Measurements from ENCODE around the gene LRRIQ4.

LRRIQ4 gene

GRCh38 chr3:169825316-169825715 is 12.6 kb downstream of the LRRIQ4 start:
- H3K79me2 ChIP-seq (ENCODE audit: insufficient read depth, low read depth), result no peaks in the 10 kb centered on the region
- no peak overlapping the region for H3K27ac ChIP-seq
- H3K4me1 ChIP-seq (ENCODE audit: low read depth, poor library complexity, severe bottlenecking), result peaks cover 17% of the 10 kb centered on the region
- H3K27me3 ChIP-seq (ENCODE audit: insufficient read depth, low read depth), result no peaks in the 10 kb centered on the region
- H4K20me1 ChIP-seq (ENCODE audit: insufficient read depth), result no peaks in the 10 kb centered on the region
- TF ChIP-seq CTCF (conservative IDR thresholded peaks at IDR 0.05; ENCODE audit: low read depth, low read length), result no peak
- H3K9ac ChIP-seq, result no peak overlapping the region
- no peak overlapping the region for H3K4me2 ChIP-seq
- no peak overlapping the region for H2AFZ ChIP-seq (ENCODE audit: low read depth)
- H3K36me3 ChIP-seq (ENCODE audit: insufficient read depth), result no peaks in the 10 kb centered on the region
- no peak overlapping the region for H3K4me3 ChIP-seq (IDR thresholded peaks at IDR 0.05; ENCODE audit: insufficient read depth, low read depth, low read length)

- Histone ChIP-seq H3K79me2 (ENCODE audit: insufficient read depth, low read depth) (no peaks in the 10 kb centered on the region), H2AFZ (ENCODE audit: low read depth) (no peak overlapping the region), H3K4me1 (ENCODE audit: low read depth, poor library complexity, severe bottlenecking) (peaks cover 17% of the 10 kb centered on the region), H3K9ac (no peak overlapping the region), H4K20me1 (ENCODE audit: insufficient read depth) (no peaks in the 10 kb centered on the region), H3K27me3 (ENCODE audit: insufficient read depth, low read depth) (no peaks in the 10 kb centered on the region), H3K4me2 (no peak overlapping the region), H3K27ac (no peak overlapping the region), H3K36me3 (ENCODE audit: insufficient read depth) (no peaks in the 10 kb centered on the region), H3K4me3 (IDR thresholded peaks at IDR 0.05; ENCODE audit: insufficient read depth, low read depth, low read length) (no peak overlapping the region)
- TF ChIP-seq CTCF (conservative IDR thresholded peaks at IDR 0.05; ENCODE audit: low read depth, low read length), result no peak
Measured at GRCh38 chr3:169827712-169828111, 15.0 kb downstream of the LRRIQ4 start.

GRCh38 chr3:169835533-169835932 is 22.9 kb downstream of the LRRIQ4 start:
- Histone ChIP-seq H3K27ac (no peak overlapping the region), H4K20me1 (ENCODE audit: insufficient read depth) (no peaks in the 10 kb centered on the region), H3K27me3 (ENCODE audit: insufficient read depth, low read depth) (no peaks in the 10 kb centered on the region), H2AFZ (ENCODE audit: low read depth) (no peak overlapping the region), H3K79me2 (ENCODE audit: insufficient read depth, low read depth) (no peaks in the 10 kb centered on the region), H3K4me2 (no peak overlapping the region), H3K4me3 (IDR thresholded peaks at IDR 0.05; ENCODE audit: insufficient read depth, low read depth, low read length) (no peak overlapping the region), H3K4me1 (ENCODE audit: low read depth, poor library complexity, severe bottlenecking) (no peaks in the 10 kb centered on the region), H3K9ac (no peak overlapping the region), H3K36me3 (ENCODE audit: insufficient read depth) (no peaks in the 10 kb centered on the region)
- TF ChIP-seq CTCF (conservative IDR thresholded peaks at IDR 0.05; ENCODE audit: low read depth, low read length), result no peak

- Histone ChIP-seq H3K36me3 (ENCODE audit: insufficient read depth) (no peaks in the 10 kb centered on the region), H2AFZ (ENCODE audit: low read depth) (no peak overlapping the region), H3K4me2 (no peak overlapping the region), H3K27ac (no peak overlapping the region), H3K9ac (no peak overlapping the region), H3K4me3 (IDR thresholded peaks at IDR 0.05; ENCODE audit: insufficient read depth, low read depth, low read length) (no peak overlapping the region), H3K27me3 (ENCODE audit: insufficient read depth, low read depth) (no peaks in the 10 kb centered on the region), H3K4me1 (ENCODE audit: low read depth, poor library complexity, severe bottlenecking) (no peaks in the 10 kb centered on the region), H4K20me1 (ENCODE audit: insufficient read depth) (no peaks in the 10 kb centered on the region), H3K79me2 (ENCODE audit: insufficient read depth, low read depth) (no peaks in the 10 kb centered on the region)
- no peak for TF ChIP-seq CTCF (conservative IDR thresholded peaks at IDR 0.05; ENCODE audit: low read depth, low read length)
Measured at GRCh38 chr3:169836078-169836941, 23.6 kb downstream of the LRRIQ4 start.
